Measurements from ENCODE around the gene SLC6A11.

Gene SLC6A11

GRCh38 chr3:10823516-10823818, 7.4 kb downstream of the SLC6A11 start:
- Histone ChIP-seq H3K4me3 (ENCODE audit: low read depth, low read length) (no peak overlapping the region), H3K9me3 (ENCODE audit: control insufficient read depth, insufficient read depth, low read length) (no peaks in the 10 kb centered on the region), H3K4me1 (ENCODE audit: control insufficient read depth, insufficient read depth, low read length) (no peaks in the 10 kb centered on the region), H3K9ac (ENCODE audit: low read depth, low read length) (no peak overlapping the region), H3K27me3 (ENCODE audit: control insufficient read depth, insufficient read depth, low read length) (peaks cover 5% of the 10 kb centered on the region), H3K36me3 (ENCODE audit: control insufficient read depth, insufficient read depth, low read length) (no peaks in the 10 kb centered on the region)

- Histone ChIP-seq H3K27me3 (ENCODE audit: control insufficient read depth, insufficient read depth, low read length) (peaks cover 4% of the 10 kb centered on the region), H3K4me1 (ENCODE audit: control insufficient read depth, insufficient read depth, low read length) (no peaks in the 10 kb centered on the region), H3K9me3 (ENCODE audit: control insufficient read depth, insufficient read depth, low read length) (no peaks in the 10 kb centered on the region), H3K4me3 (ENCODE audit: low read depth, low read length) (no peak overlapping the region), H3K9ac (ENCODE audit: low read depth, low read length) (no peak overlapping the region), H3K36me3 (ENCODE audit: control insufficient read depth, insufficient read depth, low read length) (no peaks in the 10 kb centered on the region)
Measured at GRCh38 chr3:10824468-10824867, 8.4 kb downstream of the SLC6A11 start.

GRCh38 chr3:10833855-10834414, 17.9 kb downstream of the SLC6A11 start:
- Histone ChIP-seq H3K9me3 (ENCODE audit: control insufficient read depth, insufficient read depth, low read length) (no peaks in the 10 kb centered on the region), H3K4me1 (ENCODE audit: control insufficient read depth, insufficient read depth, low read length) (peaks cover 2% of the 10 kb centered on the region), H3K4me3 (ENCODE audit: low read depth, low read length) (no peak overlapping the region), H3K27me3 (ENCODE audit: control insufficient read depth, insufficient read depth, low read length) (no peaks in the 10 kb centered on the region), H3K36me3 (ENCODE audit: control insufficient read depth, insufficient read depth, low read length) (no peaks in the 10 kb centered on the region), H3K9ac (ENCODE audit: low read depth, low read length) (no peak overlapping the region)

DNA sequence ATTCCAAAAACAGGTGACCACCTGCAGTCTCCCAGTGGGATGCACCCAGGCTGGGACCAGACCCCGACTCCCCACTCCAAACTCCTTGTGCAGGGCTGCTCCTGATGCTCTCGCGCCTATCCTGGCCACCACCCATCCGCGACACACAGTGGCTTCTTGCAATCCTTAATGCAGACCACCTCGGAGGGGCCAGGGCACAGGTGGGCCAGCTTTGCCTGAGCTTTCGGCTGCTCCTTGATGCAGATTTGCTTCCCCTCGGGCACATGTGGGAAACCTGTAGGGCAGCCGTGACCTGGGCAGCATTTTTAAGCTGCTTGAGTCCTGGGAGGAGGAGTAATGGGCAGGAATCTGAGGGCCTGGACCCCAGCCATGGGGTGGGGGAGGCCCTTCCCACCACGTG, 18.9 kb downstream of the SLC6A11 start:
- H3K4me3 ChIP-seq (ENCODE audit: low read depth, low read length) = no peak overlapping the region
- no peaks in the 10 kb centered on the region for H3K27me3 ChIP-seq (ENCODE audit: control insufficient read depth, insufficient read depth, low read length)
- no peaks in the 10 kb centered on the region for H3K9me3 ChIP-seq (ENCODE audit: control insufficient read depth, insufficient read depth, low read length)
- H3K9ac ChIP-seq (ENCODE audit: low read depth, low read length) = no peak overlapping the region
- no peaks in the 10 kb centered on the region for H3K36me3 ChIP-seq (ENCODE audit: control insufficient read depth, insufficient read depth, low read length)
- H3K4me1 ChIP-seq (ENCODE audit: control insufficient read depth, insufficient read depth, low read length) = peaks cover 2% of the 10 kb centered on the region

DNA sequence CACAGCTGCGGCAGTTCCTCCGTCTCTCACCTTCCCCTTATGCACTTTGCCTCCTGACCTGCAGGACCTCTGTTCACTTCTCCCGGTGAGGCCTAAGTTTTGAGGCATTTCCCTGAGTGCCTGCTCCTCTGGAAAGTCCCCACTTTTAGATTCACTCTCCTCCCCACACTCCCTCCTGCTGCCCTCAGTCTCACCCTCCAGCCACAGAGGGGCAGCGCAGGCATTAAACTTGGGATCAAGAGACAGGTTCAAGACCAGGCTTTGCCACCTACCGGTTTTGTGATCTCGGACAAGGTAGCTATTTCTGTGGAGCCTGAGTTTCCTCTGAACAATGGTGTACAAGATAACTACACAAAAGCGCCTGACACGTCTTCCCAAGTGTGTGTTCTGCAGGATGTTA, 19.4 kb downstream of the SLC6A11 start:
- Histone ChIP-seq H3K4me1 (ENCODE audit: control insufficient read depth, insufficient read depth, low read length) (peaks cover 2% of the 10 kb centered on the region), H3K36me3 (ENCODE audit: control insufficient read depth, insufficient read depth, low read length) (no peaks in the 10 kb centered on the region), H3K9me3 (ENCODE audit: control insufficient read depth, insufficient read depth, low read length) (no peaks in the 10 kb centered on the region), H3K27me3 (ENCODE audit: control insufficient read depth, insufficient read depth, low read length) (no peaks in the 10 kb centered on the region), H3K4me3 (ENCODE audit: low read depth, low read length) (no peak overlapping the region), H3K9ac (ENCODE audit: low read depth, low read length) (no peak overlapping the region)

GRCh38 chr3:10836676-10837075, 20.6 kb downstream of the SLC6A11 start:
- H3K27me3 ChIP-seq (ENCODE audit: control insufficient read depth, insufficient read depth, low read length) = no peaks in the 10 kb centered on the region

DNA sequence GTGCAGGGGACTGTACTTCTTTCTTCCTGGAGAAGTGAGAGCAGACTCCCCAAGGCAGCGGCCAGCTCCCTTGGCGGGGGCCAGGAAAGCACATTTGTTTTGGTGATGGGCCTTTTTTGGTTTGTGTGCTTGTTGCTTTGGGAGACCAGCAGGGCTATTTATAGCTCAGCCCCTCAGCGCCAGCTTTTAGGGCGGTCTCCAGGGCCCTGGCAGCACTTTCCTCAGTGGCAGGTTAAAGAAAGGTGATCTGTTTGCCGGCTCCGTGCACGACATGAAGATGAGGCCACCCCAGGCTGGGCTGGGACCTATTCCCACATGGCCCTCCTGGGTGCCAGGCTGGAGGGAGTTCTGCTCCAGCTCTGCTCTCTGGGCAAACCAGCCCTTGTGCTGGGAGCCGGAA, 21.8 kb downstream of the SLC6A11 start:
- peaks cover 2% of the 10 kb centered on the region for H3K4me1 ChIP-seq (ENCODE audit: control insufficient read depth, insufficient read depth, low read length)
- H3K9ac ChIP-seq (ENCODE audit: low read depth, low read length) = no peak overlapping the region
- no peak overlapping the region for H3K4me3 ChIP-seq (ENCODE audit: low read depth, low read length)
- H3K36me3 ChIP-seq (ENCODE audit: control insufficient read depth, insufficient read depth, low read length) = no peaks in the 10 kb centered on the region
- no peaks in the 10 kb centered on the region for H3K27me3 ChIP-seq (ENCODE audit: control insufficient read depth, insufficient read depth, low read length)
- no peaks in the 10 kb centered on the region for H3K9me3 ChIP-seq (ENCODE audit: control insufficient read depth, insufficient read depth, low read length)

More at GRCh38 chr3:10836676-10837075, 20.6 kb downstream of the SLC6A11 start:
- no peaks in the 10 kb centered on the region for H3K9me3 ChIP-seq (ENCODE audit: control insufficient read depth, insufficient read depth, low read length)
- H3K4me1 ChIP-seq (ENCODE audit: control insufficient read depth, insufficient read depth, low read length) = peaks cover 2% of the 10 kb centered on the region
- H3K36me3 ChIP-seq (ENCODE audit: control insufficient read depth, insufficient read depth, low read length) = no peaks in the 10 kb centered on the region
- no peak overlapping the region for H3K9ac ChIP-seq (ENCODE audit: low read depth, low read length)
- H3K4me3 ChIP-seq (ENCODE audit: low read depth, low read length) = no peak overlapping the region

DNA sequence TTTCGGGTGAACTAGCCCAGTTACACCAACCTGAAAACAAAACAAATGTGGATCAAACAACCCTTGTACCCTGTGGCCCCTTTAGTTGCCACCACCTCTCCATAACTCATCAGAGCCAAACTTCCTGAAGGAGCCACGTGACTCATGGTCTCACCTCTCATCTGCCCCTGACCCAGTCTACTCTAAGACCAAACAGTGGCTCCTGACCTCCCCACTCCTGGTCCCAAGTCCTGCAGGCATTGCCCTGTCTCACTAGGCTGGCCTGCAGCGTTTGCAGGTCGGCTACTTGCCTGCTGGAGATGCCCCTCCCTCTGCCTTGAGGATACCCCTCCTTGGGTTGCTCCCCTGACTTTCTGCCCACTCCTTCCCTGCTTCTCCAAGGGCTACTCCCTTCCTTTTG, 23.1 kb downstream of the SLC6A11 start:
- Histone ChIP-seq H3K9me3 (ENCODE audit: control insufficient read depth, insufficient read depth, low read length) (no peaks in the 10 kb centered on the region), H3K4me3 (ENCODE audit: low read depth, low read length) (no peak overlapping the region), H3K4me1 (ENCODE audit: control insufficient read depth, insufficient read depth, low read length) (peaks cover 2% of the 10 kb centered on the region), H3K9ac (ENCODE audit: low read depth, low read length) (no peak overlapping the region), H3K27me3 (ENCODE audit: control insufficient read depth, insufficient read depth, low read length) (no peaks in the 10 kb centered on the region), H3K36me3 (ENCODE audit: control insufficient read depth, insufficient read depth, low read length) (no peaks in the 10 kb centered on the region)

DNA sequence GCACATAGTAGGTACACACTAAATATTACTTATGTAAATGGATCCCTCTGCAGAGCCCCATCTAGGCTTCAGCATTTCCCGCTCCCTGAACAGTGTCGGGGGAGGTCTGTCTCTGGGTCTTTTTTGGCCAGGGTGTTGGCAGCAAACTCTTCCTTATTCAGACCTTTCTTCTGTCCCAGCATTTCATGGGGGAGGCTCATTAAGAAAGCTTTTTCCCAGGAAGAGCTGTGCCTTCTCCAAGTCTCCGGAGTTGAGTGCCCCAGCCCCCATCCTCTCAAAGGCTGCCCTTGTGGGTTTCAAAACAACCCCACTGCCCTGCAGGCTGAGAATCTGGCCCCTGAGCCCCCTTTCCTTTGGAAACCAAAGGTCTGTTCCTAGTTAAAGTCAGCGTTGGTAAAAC, 25.1 kb downstream of the SLC6A11 start:
- H3K4me1 ChIP-seq (ENCODE audit: control insufficient read depth, insufficient read depth, low read length) = peaks cover 2% of the 10 kb centered on the region
- H3K36me3 ChIP-seq (ENCODE audit: control insufficient read depth, insufficient read depth, low read length) = no peaks in the 10 kb centered on the region
- no peaks in the 10 kb centered on the region for H3K9me3 ChIP-seq (ENCODE audit: control insufficient read depth, insufficient read depth, low read length)
- peaks cover 6% of the 10 kb centered on the region for H3K27me3 ChIP-seq (ENCODE audit: control insufficient read depth, insufficient read depth, low read length)
- no peak overlapping the region for H3K4me3 ChIP-seq (ENCODE audit: low read depth, low read length)
- no peak overlapping the region for H3K9ac ChIP-seq (ENCODE audit: low read depth, low read length)

DNA sequence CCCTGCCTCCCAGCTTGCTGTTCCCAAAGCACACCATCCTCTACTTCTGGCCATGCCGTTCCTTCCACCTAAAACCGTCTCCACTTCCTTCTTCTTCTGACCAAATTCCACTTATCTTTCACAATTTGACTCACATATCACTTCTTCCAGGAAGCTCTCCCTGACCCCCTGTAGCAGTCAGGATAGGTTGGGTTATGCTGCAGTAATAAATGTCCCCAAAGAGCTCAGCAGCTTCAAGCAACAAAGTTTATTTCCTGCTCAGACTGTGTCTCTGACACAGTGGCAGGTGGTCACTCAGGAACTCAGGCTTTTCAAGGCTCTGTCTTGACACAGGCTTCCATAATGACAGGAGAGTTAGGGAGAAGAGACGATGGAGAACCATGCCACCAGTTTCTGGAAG, 27.4 kb downstream of the SLC6A11 start:
- no peak overlapping the region for H3K9ac ChIP-seq (ENCODE audit: low read depth, low read length)
- no peaks in the 10 kb centered on the region for H3K4me1 ChIP-seq (ENCODE audit: control insufficient read depth, insufficient read depth, low read length)
- peaks cover 6% of the 10 kb centered on the region for H3K27me3 ChIP-seq (ENCODE audit: control insufficient read depth, insufficient read depth, low read length)
- no peaks in the 10 kb centered on the region for H3K9me3 ChIP-seq (ENCODE audit: control insufficient read depth, insufficient read depth, low read length)
- no peaks in the 10 kb centered on the region for H3K36me3 ChIP-seq (ENCODE audit: control insufficient read depth, insufficient read depth, low read length)
- H3K4me3 ChIP-seq (ENCODE audit: low read depth, low read length) = no peak overlapping the region

DNA sequence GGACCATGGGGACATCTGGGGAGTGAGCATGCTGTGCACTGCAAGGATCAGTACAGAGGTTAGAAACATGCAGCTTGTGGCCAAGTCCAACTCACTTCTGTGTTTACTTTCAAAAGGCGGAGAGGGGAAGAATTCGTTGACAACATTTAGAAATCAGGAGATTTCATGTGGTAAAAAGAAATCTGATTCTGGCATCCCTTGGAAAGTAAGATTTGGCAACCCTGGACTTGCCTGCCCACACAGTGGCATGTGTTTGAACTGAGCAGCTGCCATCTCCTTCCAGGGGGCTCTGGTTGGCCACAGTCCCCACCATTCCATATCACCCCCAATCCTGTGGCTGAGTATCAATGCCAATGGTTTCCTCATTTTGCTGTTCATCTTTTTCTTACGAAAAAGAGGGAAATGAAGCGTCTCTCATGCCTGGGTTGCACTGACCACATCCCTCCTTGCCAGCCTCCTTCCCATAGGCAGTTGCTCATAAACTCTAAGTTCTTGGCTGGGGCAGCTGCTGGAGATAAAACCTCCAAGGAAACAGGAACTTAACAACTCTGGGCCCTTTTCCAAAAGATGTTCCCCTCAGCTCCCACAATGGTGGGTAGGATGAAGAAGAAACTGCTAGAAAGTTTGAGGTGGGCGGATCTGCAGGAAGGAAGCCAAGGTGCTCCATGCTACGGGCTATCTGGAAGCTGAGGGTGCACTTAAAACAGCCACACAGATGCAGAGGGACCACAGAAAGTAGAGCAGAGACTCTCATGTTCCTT, 29.2 kb downstream of the SLC6A11 start:
- Histone ChIP-seq H3K9me3 (ENCODE audit: control insufficient read depth, insufficient read depth, low read length) (no peaks in the 10 kb centered on the region), H3K4me1 (ENCODE audit: control insufficient read depth, insufficient read depth, low read length) (no peaks in the 10 kb centered on the region), H3K4me3 (ENCODE audit: low read depth, low read length) (no peak overlapping the region), H3K36me3 (ENCODE audit: control insufficient read depth, insufficient read depth, low read length) (no peaks in the 10 kb centered on the region), H3K27me3 (ENCODE audit: control insufficient read depth, insufficient read depth, low read length) (peaks cover 6% of the 10 kb centered on the region), H3K9ac (ENCODE audit: low read depth, low read length) (no peak overlapping the region)

DNA sequence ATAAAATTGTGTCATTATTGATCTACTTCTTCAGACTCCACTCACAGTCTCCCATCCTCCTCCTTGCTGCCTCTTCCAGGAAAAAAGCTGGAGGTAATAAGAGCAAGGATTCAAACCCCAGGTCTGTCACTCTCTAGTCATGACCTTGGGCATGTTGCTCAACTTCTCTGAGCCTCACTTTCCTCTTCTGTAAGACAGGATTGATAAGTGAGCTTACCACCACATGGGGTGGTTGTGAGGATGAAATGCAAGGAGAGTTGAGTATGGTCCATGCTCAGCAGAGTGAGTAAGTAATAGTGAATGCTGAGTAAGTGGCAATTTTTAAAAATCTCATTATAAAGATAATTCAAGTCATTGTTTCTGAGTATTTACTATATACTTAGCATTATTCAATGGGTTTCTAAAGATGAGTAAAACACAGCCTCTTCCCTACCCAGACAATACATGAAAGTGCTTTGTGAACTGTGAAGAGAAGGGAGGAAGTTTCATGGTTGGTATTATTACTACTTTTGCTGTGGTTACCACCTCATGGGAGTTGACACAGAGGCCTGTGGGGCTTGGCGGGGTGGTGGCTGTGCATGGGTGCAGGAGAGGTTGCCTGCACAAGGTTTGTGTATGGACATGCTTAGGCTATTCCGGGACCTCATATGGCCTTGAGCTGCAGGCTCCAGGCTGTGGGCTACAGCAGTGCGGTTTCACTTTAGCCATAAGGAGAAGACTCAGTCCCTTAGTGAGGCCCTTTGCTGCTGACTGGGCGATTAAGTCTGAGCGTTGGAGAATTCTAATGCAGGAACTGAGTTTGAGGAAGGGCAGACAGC, 30.0 kb downstream of the SLC6A11 start:
- Histone ChIP-seq H3K4me3 (ENCODE audit: low read depth, low read length) (no peak overlapping the region), H3K9ac (ENCODE audit: low read depth, low read length) (no peak overlapping the region), H3K27me3 (ENCODE audit: control insufficient read depth, insufficient read depth, low read length) (peaks cover 6% of the 10 kb centered on the region), H3K36me3 (ENCODE audit: control insufficient read depth, insufficient read depth, low read length) (no peaks in the 10 kb centered on the region), H3K4me1 (ENCODE audit: control insufficient read depth, insufficient read depth, low read length) (no peaks in the 10 kb centered on the region), H3K9me3 (ENCODE audit: control insufficient read depth, insufficient read depth, low read length) (no peaks in the 10 kb centered on the region)

All from iPS-15b (cell line).